Ureter (tissue), 1 donor: ENCODE measurements around the gene MYO1E. TPM values are rescaled to one million over a fixed set of nuclear protein-coding genes. Genes with fewer than 3 reads are reported as not detected.
A peak's percentile ranks its signal among the peaks of the same experiment; 100 is the strongest.

Experiments used
- DNase-seq: peaks from one replicate; pipeline ENCODE4 v3.0.0-alpha.2; 2020; ENCODE audit warnings: low spot score
- total RNA-seq: library from RNA; stranded (reverse); gene quantifications from one replicate; pipeline ENCODE4 v1.2.4, GENCODE V29; 2023
- donor health status: DM: yes; HTN: yes; CAD: no.

Gene MYO1E
- total RNA-seq, 1 donor from 2014 or later, result 121 TPM

GRCh38 chr15:59262316-59262715 is 110.4 kb downstream of the MYO1E start:
- no peak for DNase-seq

GRCh38 chr15:59260090-59260489 is 112.6 kb downstream of the MYO1E start:
- no peak for DNase-seq

GRCh38 chr15:59259137-59259943 is 113.3 kb downstream of the MYO1E start:
- DNase-seq, result no peak

DNA sequence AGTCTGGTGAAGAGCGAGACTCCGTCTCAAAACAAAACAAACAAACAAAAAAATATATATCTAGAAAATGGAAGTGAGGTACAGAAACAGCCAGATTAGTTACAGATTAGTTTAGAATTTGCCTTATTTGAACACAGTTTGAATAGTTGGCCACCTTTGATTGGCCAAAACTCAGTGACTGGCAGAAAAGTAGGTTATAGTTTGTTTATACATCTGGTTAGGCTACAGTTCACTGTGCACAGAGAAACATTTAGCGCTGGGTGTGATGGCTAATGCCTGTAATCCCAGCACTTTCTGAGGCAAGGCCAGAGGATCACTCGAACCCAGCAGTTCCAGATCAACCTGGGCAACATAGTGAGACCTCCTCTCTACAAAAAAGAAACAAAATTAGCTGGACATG is 114.4 kb downstream of the MYO1E start:
- no peak for DNase-seq

GRCh38 chr15:59257140-59257539 is 115.5 kb downstream of the MYO1E start:
- no peak for DNase-seq

- DNase-seq, result no peak
Measured at GRCh38 chr15:59256482-59256881, 116.2 kb downstream of the MYO1E start.

DNA sequence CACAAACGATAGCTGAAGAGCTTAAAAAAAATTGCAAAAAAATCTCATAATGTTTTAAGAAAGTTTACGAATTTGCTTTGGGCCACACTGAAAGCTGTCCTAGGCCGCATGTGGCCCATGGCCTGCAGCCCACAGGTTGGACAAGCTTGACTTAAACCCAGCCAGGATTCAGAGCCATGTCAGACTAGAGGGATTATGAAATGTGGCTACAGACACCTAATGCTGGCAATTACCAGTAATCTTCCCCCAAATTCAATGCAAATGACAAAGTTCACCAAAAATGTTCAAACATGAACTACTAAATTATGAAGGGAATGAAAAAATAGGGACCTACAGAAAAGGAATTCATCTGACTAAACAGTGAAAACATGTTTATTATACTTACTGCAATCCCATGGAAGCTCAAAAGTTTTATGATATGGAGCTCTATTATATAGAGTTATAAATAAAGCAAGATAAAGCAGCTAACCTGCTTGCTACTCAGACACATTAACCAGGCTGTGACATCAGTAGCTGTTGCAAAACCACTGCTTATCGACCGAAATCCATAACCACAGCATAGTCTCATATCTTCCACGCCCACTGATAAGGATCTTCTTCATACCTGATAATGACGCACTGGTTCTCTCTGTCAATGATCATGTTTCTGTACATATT is 116.9 kb downstream of the MYO1E start:
- DNase-seq, result peak; percentile 50

DNA sequence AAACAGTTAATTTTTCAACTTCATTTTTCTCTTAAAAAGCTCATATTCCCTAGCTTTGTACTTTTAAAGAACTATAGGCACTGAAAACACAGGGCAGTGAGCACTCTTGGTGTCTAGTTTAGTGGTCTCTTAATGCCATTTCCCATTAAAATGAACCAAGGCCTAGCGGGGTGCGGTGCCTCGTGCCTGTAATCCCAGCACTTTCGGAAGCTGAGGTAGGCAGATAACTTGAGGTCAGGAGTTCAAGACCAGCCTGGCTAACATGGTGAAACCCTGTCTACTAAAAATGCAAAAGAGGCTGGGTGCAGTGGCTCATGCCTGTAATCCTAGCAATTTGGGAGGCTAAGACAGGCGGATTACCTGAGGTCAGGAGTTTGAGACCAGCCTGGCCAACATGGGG is 120.5 kb downstream of the MYO1E start:
- DNase-seq, result no peak

- no peak for DNase-seq
Measured at GRCh38 chr15:59251001-59251845, 121.4 kb downstream of the MYO1E start.

- DNase-seq, result no peak
Measured at GRCh38 chr15:59250249-59250648, 122.4 kb downstream of the MYO1E start.

DNA sequence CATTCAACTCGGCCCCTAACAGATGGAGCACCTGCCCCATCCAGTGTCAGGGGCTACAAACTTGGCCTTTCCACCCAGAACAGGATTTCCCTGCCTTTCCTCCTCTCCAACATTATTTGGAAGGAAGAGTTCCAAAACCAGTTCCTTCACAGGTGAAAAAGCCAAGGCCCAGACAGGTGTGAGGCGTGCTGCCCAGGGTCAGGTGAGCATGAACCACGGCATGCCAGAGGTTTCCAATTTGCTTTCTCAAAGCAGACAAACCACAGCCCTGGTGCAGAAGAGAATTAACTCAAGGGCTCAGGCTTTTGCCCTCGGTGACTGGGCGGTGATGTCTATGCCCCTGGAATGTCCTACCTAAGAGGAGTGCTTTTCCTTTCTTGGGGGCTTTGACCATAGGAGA is 122.9 kb downstream of the MYO1E start:
- DNase-seq, result no peak

DNA sequence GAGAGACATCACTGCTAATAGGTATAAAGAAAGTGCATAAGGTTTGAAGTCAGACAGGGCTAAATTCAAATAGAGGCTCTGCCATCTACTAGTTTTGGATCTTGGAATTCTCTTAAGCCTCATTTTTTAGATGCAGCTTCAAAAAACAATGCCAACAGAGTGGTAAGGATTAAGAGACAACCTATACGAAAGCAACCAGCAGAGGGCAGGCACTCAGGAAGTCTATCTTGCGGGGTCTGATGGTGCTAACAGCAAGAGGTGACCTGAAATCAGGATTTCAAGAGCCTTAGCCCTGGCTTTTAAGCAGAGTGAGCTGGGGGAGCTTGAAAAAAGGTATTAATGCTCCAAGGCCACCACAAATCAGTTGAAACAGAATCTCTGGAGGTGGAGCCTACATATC is 125.3 kb downstream of the MYO1E start:
- peak; percentile 54 for DNase-seq

DNA sequence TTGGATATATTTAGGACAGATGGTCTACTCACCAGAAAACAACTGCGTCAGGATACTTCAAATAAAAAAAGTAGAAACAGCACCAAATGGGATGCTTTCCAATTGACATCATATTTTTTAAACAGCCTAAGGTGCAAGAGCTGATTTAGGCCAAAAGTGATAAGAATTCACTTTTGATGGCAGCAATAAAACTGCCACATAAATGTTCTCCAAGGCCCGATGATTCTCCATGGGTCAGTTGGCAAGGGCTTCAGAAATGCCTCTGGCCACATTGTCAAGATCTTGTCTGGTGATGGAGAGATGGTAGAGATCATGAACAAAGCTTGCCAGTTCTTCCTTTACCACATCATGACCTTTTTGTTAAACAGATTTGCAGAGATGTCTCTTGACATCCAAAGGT is 127.1 kb downstream of the MYO1E start:
- DNase-seq, result no peak

DNA sequence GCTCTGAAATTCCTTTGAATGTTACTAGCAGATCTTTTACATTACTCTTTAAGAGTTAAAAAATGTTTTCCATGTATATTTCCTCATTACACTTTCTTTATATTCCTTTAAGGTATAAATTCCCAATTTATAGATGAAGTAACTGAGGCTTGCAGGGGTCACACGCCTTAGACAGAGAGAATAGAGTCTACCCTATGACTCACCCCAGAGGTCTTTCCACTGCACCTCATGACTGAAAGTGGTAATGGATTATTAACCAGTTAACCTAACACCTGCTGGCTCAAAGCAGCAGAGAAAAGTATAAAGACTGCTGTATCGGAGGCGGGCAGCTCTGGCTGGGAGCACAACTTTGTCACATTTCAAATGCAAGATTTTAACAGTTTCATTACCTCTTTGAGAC is 128.3 kb downstream of the MYO1E start:
- DNase-seq, result no peak

DNA sequence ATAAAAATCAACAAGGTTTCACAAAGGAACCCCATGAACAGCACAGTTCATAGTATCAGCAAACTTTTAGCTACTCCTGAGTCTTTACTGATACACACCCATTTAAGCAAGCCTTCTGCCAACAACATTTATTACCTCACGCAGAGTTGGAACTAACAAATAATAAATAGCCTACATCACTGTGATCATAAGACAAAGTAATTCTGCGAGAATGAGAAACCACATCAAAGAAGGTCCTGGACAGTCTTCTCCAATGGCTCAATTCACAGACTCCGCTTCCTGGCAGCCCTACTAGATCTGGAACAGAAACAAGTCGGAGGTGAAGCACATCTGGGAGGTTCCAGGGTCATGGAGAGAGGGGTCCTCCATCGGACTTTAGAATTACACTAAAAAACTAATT is 129.0 kb downstream of the MYO1E start:
- DNase-seq, result no peak

DNA sequence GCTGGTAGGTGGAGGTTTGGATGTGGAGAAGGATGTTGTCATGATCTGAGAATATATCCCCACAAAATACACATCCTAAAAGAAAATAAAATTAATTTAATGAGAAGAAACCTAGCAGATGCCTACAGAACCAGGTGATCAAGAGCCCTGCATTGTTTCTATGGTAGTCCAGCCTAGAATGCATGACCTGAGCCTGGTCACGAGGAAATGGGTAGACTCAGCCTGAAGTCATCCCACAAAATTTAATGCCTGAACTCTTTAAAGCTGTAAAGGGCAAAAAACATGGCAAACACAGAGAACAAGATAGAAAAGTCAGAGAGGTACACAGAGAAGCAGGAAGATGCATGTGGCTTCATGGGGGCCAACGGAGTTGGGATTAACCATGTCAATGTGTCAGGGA is 130.0 kb downstream of the MYO1E start:
- no peak for DNase-seq

- no peak for DNase-seq
Measured at GRCh38 chr15:59240036-59240435, 132.6 kb downstream of the MYO1E start.

- no peak for DNase-seq
Measured at GRCh38 chr15:59237924-59238331, 134.7 kb downstream of the MYO1E start.

GRCh38 chr15:59237119-59237855 is 135.4 kb downstream of the MYO1E start:
- DNase-seq, result no peak

- no peak for DNase-seq
Measured at GRCh38 chr15:59236394-59236793, 136.3 kb downstream of the MYO1E start.

- no peak for DNase-seq
Measured at GRCh38 chr15:59232476-59232875, 140.2 kb downstream of the MYO1E start.

GRCh38 chr15:59230531-59231055 is 142.1 kb downstream of the MYO1E start:
- no peak for DNase-seq
